ENCODE results near the gene RPS2. TPM values are rescaled to one million over a fixed set of nuclear protein-coding genes. Genes with fewer than 3 reads are reported as not detected.
"Not testable (repeated sequence)": the region's sequence is repeated elsewhere in the genome, so short reads cannot be mapped to it uniquely, and the experiment has no call there.

RPS2 gene
- total and polyA plus RNA-seq, 8 donors = 1,832 to 2,607 (median 2,226) TPM

DNA sequence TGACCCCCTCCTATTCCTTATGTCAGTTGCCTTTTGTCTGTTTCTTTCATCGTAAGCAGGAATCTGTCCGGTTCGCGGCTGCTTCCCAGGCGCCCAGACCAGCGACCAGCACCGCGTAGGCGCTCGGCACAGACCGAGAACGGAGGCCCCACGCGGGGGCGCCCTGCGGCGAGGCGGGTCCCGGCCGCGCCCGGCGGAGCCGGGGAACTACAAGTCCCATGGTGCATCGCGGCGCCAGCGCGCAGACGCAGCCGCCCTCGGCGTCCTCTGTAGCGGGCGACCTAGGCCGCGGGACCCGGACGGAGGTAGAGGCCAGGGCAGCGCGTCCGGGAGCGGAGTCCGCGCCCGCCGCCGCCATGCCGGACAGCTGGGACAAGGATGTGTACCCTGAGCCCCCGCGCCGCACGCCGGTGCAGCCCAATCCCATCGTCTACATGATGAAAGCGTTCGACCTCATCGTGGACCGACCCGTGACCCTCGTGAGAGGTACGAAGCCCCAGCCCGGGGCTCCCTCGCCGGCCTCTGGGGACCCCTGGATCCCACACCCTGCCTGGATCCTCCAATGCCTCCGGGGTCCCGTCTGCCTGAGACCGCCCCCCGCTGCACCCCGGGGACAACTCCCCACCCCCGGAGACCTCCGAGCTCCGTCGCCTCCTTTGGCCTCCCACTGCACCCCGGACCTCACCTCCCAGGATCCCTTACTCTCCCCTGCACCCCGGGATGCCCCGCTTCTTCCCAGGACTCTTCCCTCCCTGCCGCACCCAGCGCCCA lies 5.2 kb downstream of the RPS2 start, which contains the start of gene NDUFB10:
Gene NDUFB10 (plus strand): TSS at position 270 of the 771 bp plus-strand sequence. CDS start 87 bp downstream, at position 357.
- DNase-seq (peak; percentile 86 to 100 (median 93)), ATAC-seq (peak; percentile 98)
- intact Hi-C loops (cut with DNase I) = no loop called here
- H3K27ac ChIP-seq = peak within 1 kb of the TSS; percentile 75 to 84
- H3K27me3 ChIP-seq = no peaks in the 10 kb centered on the region
- H3K4me3 ChIP-seq = peak within 1 kb of the TSS; percentile 84 to 90
- H3K9me3 ChIP-seq = no peaks in the 10 kb centered on the region
- TF ChIP-seq, protein P1, sequence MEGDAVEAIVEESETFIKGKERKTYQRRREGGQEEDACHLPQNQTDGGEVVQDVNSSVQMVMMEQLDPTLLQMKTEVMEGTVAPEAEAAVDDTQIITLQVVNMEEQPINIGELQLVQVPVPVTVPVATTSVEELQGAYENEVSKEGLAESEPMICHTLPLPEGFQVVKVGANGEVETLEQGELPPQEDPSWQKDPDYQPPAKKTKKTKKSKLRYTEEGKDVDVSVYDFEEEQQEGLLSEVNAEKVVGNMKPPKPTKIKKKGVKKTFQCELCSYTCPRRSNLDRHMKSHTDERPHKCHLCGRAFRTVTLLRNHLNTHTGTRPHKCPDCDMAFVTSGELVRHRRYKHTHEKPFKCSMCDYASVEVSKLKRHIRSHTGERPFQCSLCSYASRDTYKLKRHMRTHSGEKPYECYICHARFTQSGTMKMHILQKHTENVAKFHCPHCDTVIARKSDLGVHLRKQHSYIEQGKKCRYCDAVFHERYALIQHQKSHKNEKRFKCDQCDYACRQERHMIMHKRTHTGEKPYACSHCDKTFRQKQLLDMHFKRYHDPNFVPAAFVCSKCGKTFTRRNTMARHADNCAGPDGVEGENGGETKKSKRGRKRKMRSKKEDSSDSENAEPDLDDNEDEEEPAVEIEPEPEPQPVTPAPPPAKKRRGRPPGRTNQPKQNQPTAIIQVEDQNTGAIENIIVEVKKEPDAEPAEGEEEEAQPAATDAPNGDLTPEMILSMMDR (IDR thresholded peaks at IDR 0.05) = peak; percentile 55 to 68
- H3K4me1 ChIP-seq = peaks cover 25 to 49% of the 10 kb centered on the region in 2 donors
- H3K36me3 ChIP-seq = peaks cover 0 to 29% of the 10 kb centered on the region in 2 donors

DNA sequence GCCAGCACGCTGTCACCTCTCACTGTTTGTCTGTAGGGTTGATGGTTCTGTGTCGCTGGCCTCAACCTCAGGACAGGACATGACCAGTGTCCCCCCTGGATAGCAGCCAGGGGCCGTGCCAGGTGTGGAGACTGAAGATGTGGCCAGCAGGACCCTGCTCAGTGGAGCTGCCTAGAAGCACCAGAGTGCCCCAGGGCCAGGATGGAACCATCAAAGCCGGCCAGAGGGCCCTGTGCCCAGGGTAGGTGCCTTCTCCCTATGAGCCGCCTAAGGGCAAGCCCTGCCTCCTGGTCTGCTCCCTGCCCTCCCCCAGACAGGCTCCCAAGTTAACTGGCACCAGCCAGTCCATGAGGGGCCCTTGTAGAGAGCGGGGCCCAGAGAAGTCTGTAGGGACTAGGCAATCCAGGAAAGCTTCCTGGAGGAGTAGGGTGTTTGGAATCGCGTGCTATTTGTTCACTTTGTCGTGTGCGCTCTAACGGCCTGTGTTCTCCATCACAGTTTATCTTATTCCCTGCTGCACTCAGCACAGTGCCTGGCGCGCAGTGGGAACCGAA lies 5.8 kb downstream of the RPS2 start:
- Histone ChIP-seq H3K27ac (peak overlapping the region in 1 of 2 donors; percentile 84), H3K9me3 (no peaks in the 10 kb centered on the region), H3K36me3 (peaks cover 0 to 29% of the 10 kb centered on the region in 2 donors), H3K27me3 (no peaks in the 10 kb centered on the region), H3K4me1 (peaks cover 23 to 46% of the 10 kb centered on the region in 2 donors), H3K4me3 (peak overlapping the region; percentile 84 to 90)
- ATAC-seq (no peak), DNase-seq (peak in 2 of 4 donors; percentile 39 to 78)
- intact Hi-C loops (cut with DNase I) = no loop called here
- TF ChIP-seq, protein P1 (IDR thresholded peaks at IDR 0.05) = no peak

DNA sequence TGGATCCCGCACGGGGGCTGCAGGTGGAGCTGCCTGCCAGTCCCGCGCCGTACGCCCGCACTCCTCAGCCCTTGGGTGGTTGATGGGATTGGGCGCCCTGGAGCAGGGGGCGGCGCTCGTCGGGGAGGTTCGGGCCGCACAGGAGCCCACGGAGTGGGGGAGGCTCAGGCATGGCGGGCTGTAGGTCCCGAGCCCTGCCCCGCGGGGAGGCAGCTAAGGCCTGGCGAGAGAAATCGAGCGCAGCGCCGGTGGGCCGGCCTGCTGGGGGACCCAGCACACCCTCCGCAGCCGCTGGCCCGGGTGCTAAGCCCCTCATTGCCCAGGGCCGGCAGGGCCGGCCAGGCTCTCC lies 6.5 kb downstream of the RPS2 start:
- H3K4me3 ChIP-seq; H3K27ac ChIP-seq; H3K27me3 ChIP-seq; intact Hi-C loops (cut with DNase I); H3K9me3 ChIP-seq; ATAC-seq: not testable (repeated sequence)
- Histone ChIP-seq H3K4me1 (peaks cover 16 to 39% of the 10 kb centered on the region in 2 donors), H3K36me3 (peaks cover 0 to 22% of the 10 kb centered on the region in 2 donors)
- peak in 2 of 4 donors; percentile 30 to 81 for DNase-seq

DNA sequence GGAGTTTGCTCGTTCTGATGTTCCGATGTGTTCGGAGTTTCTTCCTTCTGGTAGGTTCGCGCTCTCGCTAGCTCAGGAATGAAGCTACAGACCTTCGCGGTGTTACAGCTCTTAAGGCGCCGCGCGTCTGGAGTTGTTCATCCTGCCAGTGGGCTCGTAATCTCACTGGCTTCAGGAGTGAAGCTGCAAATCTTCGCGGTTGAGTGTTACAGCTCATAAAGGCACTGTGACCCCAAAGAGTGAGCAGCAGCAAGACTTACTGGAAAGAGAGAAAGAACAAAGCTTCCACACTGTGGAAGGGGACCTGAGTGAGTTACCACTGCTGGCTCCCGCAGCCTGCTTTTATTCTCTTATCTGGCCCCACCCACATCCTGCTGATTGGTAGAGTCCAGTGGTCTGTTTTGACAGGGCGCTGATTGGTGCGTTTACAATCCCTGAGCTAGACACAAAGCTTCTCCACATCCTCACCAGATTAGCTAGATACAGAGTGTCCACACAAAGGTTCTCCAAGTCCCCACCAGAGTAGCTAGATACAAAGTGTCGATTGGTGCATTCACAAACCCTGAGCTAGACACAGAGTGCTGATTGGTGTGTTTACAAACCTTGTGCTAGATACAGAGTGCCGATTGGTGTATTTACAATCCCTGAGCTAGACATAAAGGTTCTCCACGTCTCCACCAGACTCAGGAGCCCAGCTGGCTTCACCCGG lies 7.0 kb downstream of the RPS2 start:
- intact Hi-C loops (cut with DNase I); H3K27ac ChIP-seq; H3K9me3 ChIP-seq; DNase-seq; ATAC-seq; H3K4me3 ChIP-seq; H3K27me3 ChIP-seq: not testable (repeated sequence)
- Histone ChIP-seq H3K4me1 (peaks cover 11 to 34% of the 10 kb centered on the region in 2 donors), H3K36me3 (peaks cover 0 to 16% of the 10 kb centered on the region in 2 donors)

DNA sequence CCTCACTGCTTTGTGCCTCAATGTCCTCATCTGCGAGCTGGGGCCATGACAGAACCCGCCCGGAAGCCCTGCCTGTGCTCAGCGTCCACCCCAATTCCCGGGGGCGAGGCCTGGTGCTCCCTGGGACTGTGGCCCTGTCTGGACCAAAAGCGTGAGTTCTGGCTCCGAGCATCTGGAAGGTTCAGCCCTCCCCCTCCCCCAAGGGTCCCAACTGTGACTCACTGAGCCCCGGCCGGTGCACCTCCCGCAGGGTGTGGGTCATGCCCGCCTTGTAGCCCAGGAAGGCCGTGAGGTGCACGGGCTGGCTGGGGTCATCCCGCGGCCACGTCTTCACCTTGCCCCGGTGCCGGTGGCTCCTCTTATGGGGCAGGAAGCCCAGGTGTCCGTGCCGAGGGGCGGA lies 10.9 kb downstream of the RPS2 start:
- DNase-seq (no peak), ATAC-seq (no peak)
- no peaks in the 10 kb centered on the region for H3K9me3 ChIP-seq
- TF ChIP-seq, protein P1 (IDR thresholded peaks at IDR 0.05) = no peak
- H3K4me1 ChIP-seq = peaks cover under 1 to 2% of the 10 kb centered on the region in 2 donors
- no peak overlapping the region for H3K4me3 ChIP-seq
- no peaks in the 10 kb centered on the region for H3K27me3 ChIP-seq
- no peaks in the 10 kb centered on the region for H3K36me3 ChIP-seq
- intact Hi-C loops (cut with DNase I) = no loop called here
- no peak overlapping the region for H3K27ac ChIP-seq

DNA sequence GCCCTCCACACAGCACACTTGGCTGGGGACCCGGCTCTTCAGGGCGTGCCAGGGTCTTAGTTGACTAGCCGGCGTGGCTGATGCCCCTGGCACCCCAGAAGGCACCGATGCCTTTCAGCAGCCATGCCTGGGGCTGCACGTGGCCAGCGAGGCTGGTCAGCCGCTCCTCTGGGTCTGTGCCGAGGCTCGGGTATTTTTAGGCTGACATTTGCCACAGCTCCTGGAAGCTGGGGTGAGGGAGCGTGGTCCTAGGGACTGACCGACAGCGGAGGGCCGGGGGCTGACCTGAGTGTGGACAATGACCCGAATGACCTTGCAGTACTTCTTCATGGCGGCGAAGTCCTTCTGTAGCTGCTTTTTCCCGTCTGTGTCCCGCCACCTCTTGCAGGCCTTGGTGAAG lies 14.1 kb downstream of the RPS2 start:
- no peak for ATAC-seq
- H3K27ac ChIP-seq = no peak overlapping the region
- intact Hi-C loops (cut with DNase I) = no loop called here

More for the DNA sequence above, 14.1 kb downstream of the RPS2 start:
- Histone ChIP-seq H3K4me1 (no peaks in the 10 kb centered on the region), H3K9me3 (no peaks in the 10 kb centered on the region), H3K27me3 (no peaks in the 10 kb centered on the region), H3K4me3 (no peak overlapping the region), H3K36me3 (no peaks in the 10 kb centered on the region)
- TF ChIP-seq, protein P1 (IDR thresholded peaks at IDR 0.05) = no peak
- DNase-seq = no peak
